HG03064 (cell line): Measurements from ENCODE around the gene NBPF12.
"Not testable (repeated sequence)": the region's sequence is repeated elsewhere in the genome, so short reads cannot be mapped to it uniquely, and the experiment has no call there.

Experiments used
- ATAC-seq: cut with Tn5 transposase; IDR thresholded peaks from one replicate; pipeline ENCODE4 v1.9.1; 2021; ENCODE audit warnings: low read depth; ENCODE audit not compliant: unreplicated experiment

The NBPF12 gene

DNA sequence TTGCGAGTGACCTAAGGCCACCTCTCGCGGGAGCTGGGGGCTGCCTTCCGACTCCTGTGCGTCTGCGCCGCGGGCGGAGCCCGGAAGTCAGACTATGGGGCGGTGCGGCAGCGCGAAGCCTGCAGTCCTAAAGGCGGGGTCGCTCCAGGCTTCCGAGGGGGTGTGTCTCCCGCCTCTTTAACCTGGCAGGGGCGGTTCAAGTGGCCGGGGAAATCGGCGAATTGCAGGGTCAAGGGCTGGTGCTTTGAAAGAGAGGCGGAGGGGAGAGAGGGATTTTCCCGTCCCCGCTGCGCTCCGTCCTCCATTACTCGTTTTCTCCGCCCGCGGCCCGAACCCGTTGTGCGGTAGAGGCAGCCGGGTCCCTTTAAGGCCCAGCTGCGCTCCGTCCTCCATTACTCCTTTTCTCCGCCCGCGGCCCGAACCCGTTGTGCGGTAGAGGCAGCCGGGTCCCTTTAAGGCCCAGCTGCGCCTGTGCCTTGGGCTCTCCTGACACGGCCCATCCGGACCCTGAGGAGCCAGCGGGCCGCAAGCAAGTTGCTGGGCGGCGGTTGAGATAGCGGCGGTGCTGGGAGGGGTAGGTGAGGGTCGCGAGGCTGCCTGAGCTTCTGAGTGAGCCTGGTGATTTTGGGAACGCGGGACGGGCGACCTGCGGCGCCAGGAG, at the start of gene NBPF12:
TSS of gene NBPF12 (plus strand) at position 83 of the 661 bp plus-strand sequence. CDS start 21,820 bp downstream, outside the sequence.
- peak; percentile 73 for ATAC-seq

DNA sequence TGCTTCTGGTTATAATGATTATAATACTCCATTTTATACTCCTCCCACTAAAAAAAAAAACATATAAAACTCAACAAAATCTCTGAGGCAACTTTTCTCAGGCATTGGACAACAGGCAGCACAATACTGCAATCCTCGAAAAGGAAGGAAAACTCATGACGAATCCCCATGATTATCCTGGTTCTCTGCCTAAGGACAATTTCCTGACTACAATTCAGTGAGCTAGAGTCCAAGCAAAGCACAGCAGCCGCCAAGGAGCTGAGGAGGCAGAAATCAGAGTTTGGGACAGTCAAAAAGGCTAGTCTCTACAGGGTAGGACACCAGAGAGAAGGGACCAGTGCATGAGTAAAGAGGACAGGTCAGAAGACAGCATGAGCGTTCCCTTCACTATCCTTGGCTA, 46.8 kb upstream of the NBPF12 start:
- ATAC-seq = not testable (repeated sequence)

DNA sequence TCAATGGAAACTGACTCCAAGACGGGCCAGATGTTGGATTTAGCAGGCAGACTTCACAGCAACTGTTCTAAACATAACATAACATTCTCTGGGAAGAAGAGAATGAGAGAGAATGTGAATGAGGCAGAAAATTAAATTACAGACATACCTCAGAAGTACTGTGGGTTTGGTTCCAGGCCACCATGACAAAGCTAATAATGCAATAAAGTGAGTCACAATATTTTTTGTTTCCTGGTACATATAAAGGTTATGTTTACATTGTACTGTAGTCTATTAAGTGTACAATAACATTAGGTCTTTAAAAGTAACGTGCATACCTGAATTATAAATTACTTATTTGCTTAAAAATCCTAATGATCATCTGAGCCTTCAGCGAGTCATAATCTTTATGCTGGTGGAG, 45.8 kb upstream of the NBPF12 start:
- ATAC-seq = not testable (repeated sequence)

DNA sequence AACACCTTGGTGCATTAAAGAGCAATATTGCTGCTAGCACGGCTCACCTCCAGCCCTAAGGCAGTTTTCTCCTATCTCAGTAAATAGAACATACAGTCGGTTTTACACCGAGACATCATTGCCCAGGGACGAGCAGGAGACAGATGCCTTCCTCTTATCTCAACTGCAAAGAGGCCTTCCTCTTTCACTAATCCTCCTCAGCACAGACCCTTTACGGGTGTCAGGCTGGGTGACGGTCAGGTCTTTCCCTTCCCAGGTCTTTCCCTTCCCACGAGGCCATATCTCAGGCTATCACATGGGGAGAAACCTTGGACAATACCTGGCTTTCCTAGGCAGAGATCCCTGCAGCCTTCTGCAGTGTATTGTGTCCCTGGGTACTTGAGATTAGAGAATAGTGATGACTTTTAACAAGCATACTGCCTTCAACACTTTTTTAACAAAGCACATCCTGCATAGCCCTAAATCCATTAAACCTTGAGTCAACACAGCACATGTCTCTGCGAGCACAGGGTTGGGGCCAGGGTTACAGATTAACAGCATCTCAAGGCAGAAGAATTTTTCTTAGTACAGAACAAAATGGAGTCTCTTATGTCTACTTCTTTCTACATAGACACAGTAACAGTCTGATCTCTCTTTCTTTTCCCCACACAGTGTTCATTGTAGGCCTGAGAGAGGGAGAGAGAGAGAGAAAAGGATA, 30.4 kb upstream of the NBPF12 start:
- not testable (repeated sequence) for ATAC-seq

DNA sequence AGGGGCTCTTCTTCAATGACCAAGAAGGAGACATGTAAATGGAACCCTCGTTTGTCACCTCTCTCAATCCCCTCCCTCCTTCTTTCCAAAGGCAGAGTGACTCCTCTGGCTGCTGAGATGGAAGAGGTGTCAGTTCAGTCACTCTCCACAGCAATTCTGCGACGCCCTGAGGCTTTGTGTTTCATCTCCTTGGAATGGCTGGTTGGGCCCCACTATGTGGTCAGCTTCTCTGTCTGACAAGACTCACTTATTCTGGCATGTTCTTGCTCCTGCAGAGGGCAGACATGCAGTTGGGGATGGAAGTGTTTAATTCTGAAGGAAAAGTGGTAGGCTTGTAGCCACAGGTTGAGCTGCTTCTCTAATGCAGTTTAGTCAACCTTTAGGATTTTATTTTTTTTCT, 25.1 kb upstream of the NBPF12 start:
- not testable (repeated sequence) for ATAC-seq

GRCh38 chr1:146920811-146921210, 17.3 kb upstream of the NBPF12 start:
- not testable (repeated sequence) for ATAC-seq

DNA sequence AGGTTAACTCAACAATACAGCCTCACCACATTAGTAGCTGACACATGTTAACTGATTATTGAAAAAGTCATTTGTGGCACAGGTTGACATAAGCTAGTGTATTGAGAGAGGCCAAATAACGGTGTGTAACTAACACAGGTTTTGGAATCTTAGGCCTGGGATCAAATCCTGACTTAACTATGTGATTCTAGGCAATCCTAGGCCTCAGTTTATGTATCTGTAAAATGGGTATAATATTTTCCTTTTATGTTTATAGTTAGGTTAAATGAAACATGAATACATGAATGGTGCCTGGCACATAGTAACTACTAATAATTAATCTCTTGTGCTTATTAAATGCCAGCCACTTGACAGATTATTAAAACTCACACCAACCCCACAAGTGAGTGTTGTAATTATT, 15.5 kb upstream of the NBPF12 start:
- not testable (repeated sequence) for ATAC-seq

DNA sequence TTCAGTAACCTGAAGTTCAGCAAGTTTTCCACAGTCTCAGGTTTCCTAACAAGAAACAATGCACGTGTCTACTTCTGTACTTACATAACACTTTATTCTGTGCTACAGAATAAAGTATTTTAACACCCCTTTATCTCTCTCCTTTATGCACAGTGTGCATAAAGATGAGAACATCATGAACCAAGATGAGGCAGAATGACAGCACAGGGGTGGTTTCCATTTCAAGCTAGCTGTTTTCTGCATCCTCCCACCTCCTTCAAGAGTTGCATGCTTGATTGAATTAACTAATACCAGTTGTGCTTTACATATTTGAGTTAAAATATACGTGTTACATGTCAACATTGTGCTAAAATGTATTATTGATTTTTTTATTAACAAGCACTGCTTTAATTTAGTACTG, 14.0 kb upstream of the NBPF12 start:
- ATAC-seq = not testable (repeated sequence)

- not testable (repeated sequence) for ATAC-seq
These were observed 11.7 kb upstream of the NBPF12 start for GRCh38 chr1:146926413-146926812.

GRCh38 chr1:146930225-146930624, 7.9 kb upstream of the NBPF12 start:
- not testable (repeated sequence) for ATAC-seq

- ATAC-seq = not testable (repeated sequence)
These were observed 3.5 kb upstream of the NBPF12 start for GRCh38 chr1:146934390-146935223.

DNA sequence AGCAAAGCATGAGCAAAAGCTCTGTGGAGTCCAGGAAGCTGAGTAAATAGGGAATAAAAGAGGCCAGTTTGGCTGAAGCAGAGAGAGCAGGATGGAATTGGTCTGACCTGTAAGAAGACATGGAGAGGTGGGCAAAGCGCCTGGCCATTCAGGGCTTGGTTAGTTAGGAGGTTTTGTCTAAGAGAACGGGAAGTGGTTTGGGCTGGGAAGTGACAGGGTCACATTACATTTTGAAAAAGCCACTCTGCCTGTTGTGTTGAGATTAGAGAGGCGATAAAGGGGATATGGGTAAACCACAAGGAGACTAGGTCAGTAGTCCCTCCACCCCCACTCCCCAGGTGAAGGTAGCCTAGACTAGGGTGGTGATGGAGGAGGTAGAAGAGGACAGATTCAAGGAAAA, 662 bp upstream of the NBPF12 start:
- ATAC-seq = not testable (repeated sequence)

- peak; percentile 25 for ATAC-seq
These were observed 1.0 kb downstream of the NBPF12 start for GRCh38 chr1:146938927-146939786.

GRCh38 chr1:146940293-146940692, 2.2 kb downstream of the NBPF12 start:
- ATAC-seq = not testable (repeated sequence)

GRCh38 chr1:146943342-146943886, 5.3 kb downstream of the NBPF12 start:
- not testable (repeated sequence) for ATAC-seq

GRCh38 chr1:146948127-146948526, 10.0 kb downstream of the NBPF12 start:
- ATAC-seq = not testable (repeated sequence)

DNA sequence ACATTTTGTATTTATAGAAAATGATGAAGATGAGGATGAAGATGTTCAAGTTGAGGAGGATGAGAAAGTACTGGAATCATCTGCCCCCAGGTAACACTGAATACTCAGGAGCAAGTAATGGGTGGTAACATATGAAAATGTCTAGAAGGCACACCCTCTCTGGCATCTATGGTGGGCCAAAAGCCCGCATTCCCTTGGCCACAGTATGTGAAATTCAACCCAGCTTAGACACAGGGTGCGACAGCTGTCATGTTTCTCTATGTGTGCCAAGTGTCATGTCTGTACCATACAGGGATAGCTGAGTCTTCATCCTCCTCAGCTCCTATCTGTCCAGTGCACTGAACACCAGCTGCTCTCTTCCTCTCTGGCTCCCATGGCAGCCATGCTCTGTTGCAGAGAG, 26.2 kb downstream of the NBPF12 start:
- not testable (repeated sequence) for ATAC-seq

DNA sequence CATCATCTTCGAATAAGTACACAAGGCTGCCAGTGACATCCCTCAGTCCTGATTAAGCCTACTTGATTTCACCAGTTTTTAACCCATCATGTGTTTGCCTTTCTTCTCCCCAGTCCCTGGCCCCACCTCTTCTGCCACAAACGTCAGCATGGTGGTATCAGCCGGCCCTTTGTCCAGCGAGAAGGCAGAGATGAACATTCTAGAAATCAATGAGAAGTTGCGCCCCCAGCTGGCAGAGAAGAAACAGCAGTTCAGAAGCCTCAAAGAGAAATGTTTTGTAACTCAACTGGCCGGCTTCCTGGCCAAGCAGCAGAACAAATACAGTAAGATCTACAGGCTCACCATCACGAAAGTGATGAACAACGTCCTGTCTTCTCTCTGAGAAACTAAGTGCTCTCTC, 28.2 kb downstream of the NBPF12 start:
- ATAC-seq = not testable (repeated sequence)

DNA sequence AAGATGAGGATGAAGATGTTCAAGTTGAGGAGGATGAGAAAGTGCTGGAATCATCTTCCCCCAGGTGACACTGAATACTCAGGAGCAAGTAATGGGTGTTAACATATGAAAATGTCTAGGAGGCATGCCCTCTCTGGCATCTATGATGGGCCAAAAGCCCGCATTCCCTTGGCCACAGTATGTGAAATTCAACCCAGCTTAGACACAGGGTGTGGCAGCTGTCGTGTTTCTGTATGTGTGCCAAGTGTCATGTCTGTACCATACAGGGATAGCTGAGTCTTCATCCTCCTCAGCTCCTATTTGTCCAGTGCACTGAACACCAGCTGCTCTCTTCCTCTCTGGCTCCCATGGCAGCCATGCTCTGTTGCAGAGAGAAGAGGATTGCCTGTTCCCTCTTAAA, 32.5 kb downstream of the NBPF12 start:
- ATAC-seq = not testable (repeated sequence)

DNA sequence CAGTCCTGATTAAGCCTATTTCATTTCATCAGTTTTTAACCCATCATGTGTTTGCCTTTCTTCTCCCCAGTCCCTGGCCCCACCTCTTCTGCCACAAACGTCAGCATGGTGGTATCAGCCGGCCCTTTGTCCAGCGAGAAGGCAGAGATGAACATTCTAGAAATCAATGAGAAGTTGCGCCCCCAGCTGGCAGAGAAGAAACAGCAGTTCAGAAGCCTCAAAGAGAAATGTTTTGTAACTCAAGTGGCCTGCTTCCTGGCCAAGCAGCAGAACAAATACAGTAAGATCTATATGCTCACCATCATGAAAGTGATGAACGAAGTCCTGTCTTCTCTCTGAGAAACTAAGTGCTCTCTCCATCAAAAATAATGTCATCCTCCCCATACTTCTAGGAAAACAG, 34.6 kb downstream of the NBPF12 start:
- not testable (repeated sequence) for ATAC-seq
